Mesothelial cell of epicardium (in vitro differentiated cells): ENCODE data around the gene BBS7. TPM values are rescaled to one million over a fixed set of nuclear protein-coding genes. Genes with fewer than 3 reads are reported as not detected.

Experiments used
- DNase-seq, 2 experiments: peaks; one replicate each; pipeline ENCODE4 v3.0.0; 2021; ENCODE audit warnings: low spot score in 2 of 2; ENCODE audit not compliant: unreplicated experiment in 2 of 2
- H3K27ac Mint-ChIP-seq: 2 replicates; pipeline ENCODE4 v1.8.0; 2021; ENCODE audit warnings: mixed read lengths
- H3K27me3 Mint-ChIP-seq: 2 replicates; pipeline ENCODE4 v1.8.0; 2021; ENCODE audit warnings: low read depth, mixed read lengths
- H3K36me3 Mint-ChIP-seq: 2 replicates; pipeline ENCODE4 v1.8.0; 2021; ENCODE audit warnings: mixed read lengths
- H3K4me1 Mint-ChIP-seq: 2 replicates; pipeline ENCODE4 v1.8.0; 2021; ENCODE audit warnings: mixed read lengths
- H3K4me3 Mint-ChIP-seq: 2 replicates; pipeline ENCODE4 v1.8.0; 2021; ENCODE audit warnings: mild to moderate bottlenecking, moderate library complexity, mixed read lengths
- H3K9me3 Mint-ChIP-seq: 2 replicates; pipeline ENCODE4 v1.8.0; 2021; ENCODE audit warnings: mixed read lengths
- CTCF ChIP-seq: fragments of 200-600 bp; sonication (generic); IDR thresholded peaks from one replicate; pipeline ENCODE4 v1.5.0; 2021; ENCODE audit warnings: antibody characterized with exemption; ENCODE audit not compliant: unreplicated experiment
- total RNA-seq: library from RNA; stranded (reverse); gene quantifications from 3 replicates; pipeline ENCODE4 v1.2.1, GENCODE V29; 2021

Gene BBS7
- total RNA-seq, 1 donor from 2014 or later, result 21.2 TPM

GRCh38 chr4:121876070-121876469, 5.8 kb upstream of the BBS7 start:
- Mint-ChIP-seq H3K9me3 (no peaks in the 10 kb centered on the region), H3K36me3 (no peaks in the 10 kb centered on the region), H3K4me1 (no peaks in the 10 kb centered on the region), H3K27ac (no peak overlapping the region), H3K27me3 (peaks cover 16% of the 10 kb centered on the region), H3K4me3 (no peak overlapping the region)
- no peak for TF ChIP-seq CTCF
- no peak for DNase-seq

- no peak for DNase-seq
- H3K9me3 Mint-ChIP-seq, result no peaks in the 10 kb centered on the region
- H3K27me3 Mint-ChIP-seq, result peaks cover 16% of the 10 kb centered on the region
- H3K4me1 Mint-ChIP-seq, result no peaks in the 10 kb centered on the region
- no peak for TF ChIP-seq CTCF
- no peak overlapping the region for H3K4me3 Mint-ChIP-seq
- no peak overlapping the region for H3K27ac Mint-ChIP-seq
- no peaks in the 10 kb centered on the region for H3K36me3 Mint-ChIP-seq
Observed at GRCh38 chr4:121875652-121876051, 5.4 kb upstream of the BBS7 start.

- Mint-ChIP-seq H3K9me3 (no peaks in the 10 kb centered on the region), H3K27me3 (peaks cover 9% of the 10 kb centered on the region), H3K4me1 (peaks cover 10% of the 10 kb centered on the region), H3K27ac (no peak overlapping the region), H3K4me3 (no peak overlapping the region), H3K36me3 (no peaks in the 10 kb centered on the region)
- no peak for TF ChIP-seq CTCF
- no peak for DNase-seq
Observed at GRCh38 chr4:121873604-121874003, 3.3 kb upstream of the BBS7 start.

GRCh38 chr4:121863799-121864198, 6.5 kb downstream of the BBS7 start:
- Mint-ChIP-seq H3K27me3 (no peaks in the 10 kb centered on the region), H3K36me3 (peaks cover 21% of the 10 kb centered on the region), H3K9me3 (peaks cover 19% of the 10 kb centered on the region), H3K27ac (no peak overlapping the region), H3K4me3 (no peak overlapping the region), H3K4me1 (peaks cover 2% of the 10 kb centered on the region)
- no peak for TF ChIP-seq CTCF
- DNase-seq, result no peak

- Mint-ChIP-seq H3K4me1 (no peaks in the 10 kb centered on the region), H3K27me3 (no peaks in the 10 kb centered on the region), H3K27ac (no peak overlapping the region), H3K9me3 (peaks cover 8% of the 10 kb centered on the region), H3K36me3 (peaks cover 10% of the 10 kb centered on the region), H3K4me3 (no peak overlapping the region)
- no peak for DNase-seq
- no peak for TF ChIP-seq CTCF
Observed at GRCh38 chr4:121861426-121861825, 8.8 kb downstream of the BBS7 start.

GRCh38 chr4:121860121-121860520, 10.2 kb downstream of the BBS7 start:
- H3K9me3 Mint-ChIP-seq, result no peaks in the 10 kb centered on the region
- no peaks in the 10 kb centered on the region for H3K4me1 Mint-ChIP-seq
- no peak overlapping the region for H3K4me3 Mint-ChIP-seq
- H3K27me3 Mint-ChIP-seq, result no peaks in the 10 kb centered on the region
- no peak for DNase-seq
- TF ChIP-seq CTCF, result no peak
- no peak overlapping the region for H3K27ac Mint-ChIP-seq
- no peaks in the 10 kb centered on the region for H3K36me3 Mint-ChIP-seq
